Thymus (tissue), 11 donors: ENCODE measurements around the gene ZNF880. TPM values are rescaled to one million over a fixed set of nuclear protein-coding genes. Genes with fewer than 3 reads are reported as not detected.

Experiments used
- DNase-seq, 9 donors: peaks; one replicate each; pipeline ENCODE4 v3.0.0-alpha.2; 2013; ENCODE audit warnings: low spot score in 9 of 9, low read depth in 6 of 9, missing footprints in 1 of 9
- H3K27ac ChIP-seq, 2 donors: one replicate each; pipeline ENCODE4 v1.5.1; 2013; ENCODE audit warnings: control low read depth in 1 of 2, low read depth in 1 of 2, low read length in 1 of 2, mild to moderate bottlenecking in 1 of 2, moderate library complexity in 1 of 2
- H3K27me3 ChIP-seq, 2 donors: one replicate each; pipeline ENCODE4 v1.5.1; 2013; ENCODE audit warnings: low read length in 1 of 2; ENCODE audit not compliant: control insufficient read depth in 2 of 2, insufficient read depth in 1 of 2
- H3K36me3 ChIP-seq, 2 donors: one replicate each; pipeline ENCODE4 v1.5.1; 2013; ENCODE audit warnings: low read length in 1 of 2, mild to moderate bottlenecking in 1 of 2, moderate library complexity in 1 of 2; ENCODE audit not compliant: control insufficient read depth in 2 of 2, insufficient read depth in 2 of 2
- H3K4me1 ChIP-seq, 2 donors: one replicate each; pipeline ENCODE4 v1.5.1; 2013; ENCODE audit warnings: low read length in 2 of 2; ENCODE audit not compliant: control insufficient read depth in 2 of 2, insufficient read depth in 2 of 2
- H3K4me3 ChIP-seq, 2 donors: one replicate each; pipeline ENCODE4 v1.5.1; 2013; ENCODE audit warnings: low read length in 2 of 2, control low read depth in 1 of 2, mild to moderate bottlenecking in 1 of 2
- H3K9me3 ChIP-seq, 2 donors: one replicate each; pipeline ENCODE4 v1.5.1; 2013; ENCODE audit warnings: low read length in 1 of 2, mild to moderate bottlenecking in 1 of 2; ENCODE audit not compliant: control insufficient read depth in 2 of 2, insufficient read depth in 1 of 2
- WGBS: extraction: QIAGEN DNeasy Blood & Tissue Kit; methylation state at CpG from one replicate; pipeline ENCODE4 v1.1.7; 2013; 5-methylcytosine and 5-hydroxymethylcytosine counted together
- polyA plus RNA-seq: library from polyadenylated mRNA; stranded (reverse); fragments of 200-250 nt; gene quantifications from one replicate; pipeline ENCODE4 v1.2.3, GENCODE V29; 2013
- total RNA-seq: library from RNA; stranded (reverse); fragments of 120-200 nt; gene quantifications from one replicate; pipeline ENCODE4 v1.2.4, GENCODE V29; 2013
- donor health status: healthy.

The ZNF880 gene
- total and polyA plus RNA-seq, 2 donors, result 19.0 to 24.3 TPM

DNA sequence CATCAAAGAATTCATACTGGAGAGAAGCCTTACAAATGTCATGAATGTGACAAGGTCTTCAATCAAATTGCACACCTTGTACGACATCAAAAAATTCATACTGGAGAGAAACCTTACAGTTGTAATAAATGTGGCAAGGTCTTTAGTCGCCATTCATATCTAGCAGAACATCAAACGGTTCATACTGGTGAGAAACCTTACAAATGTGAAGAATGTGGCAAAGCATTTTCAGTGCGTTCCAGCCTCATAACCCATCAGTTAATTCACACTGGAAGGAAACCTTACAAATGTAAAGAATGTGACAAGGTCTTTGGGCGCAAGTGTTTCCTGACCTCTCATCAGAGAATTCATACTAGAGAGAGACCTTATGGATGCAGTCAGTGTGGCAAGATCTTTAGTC lies 46.0 kb downstream of the ZNF880 start:
- peaks cover 10 to 28% of the 10 kb centered on the region in 2 donors for H3K9me3 ChIP-seq
- H3K4me1 ChIP-seq, result no peaks in the 10 kb centered on the region
- peaks cover 0 to 12% of the 10 kb centered on the region in 2 donors for H3K36me3 ChIP-seq
- DNase-seq, result no peak
- no peaks in the 10 kb centered on the region for H3K27me3 ChIP-seq
- 98% methylated on average over 5 of the region's 5 CpGs for WGBS
- no peak overlapping the region for H3K4me3 ChIP-seq
- H3K27ac ChIP-seq, result no peak overlapping the region

DNA sequence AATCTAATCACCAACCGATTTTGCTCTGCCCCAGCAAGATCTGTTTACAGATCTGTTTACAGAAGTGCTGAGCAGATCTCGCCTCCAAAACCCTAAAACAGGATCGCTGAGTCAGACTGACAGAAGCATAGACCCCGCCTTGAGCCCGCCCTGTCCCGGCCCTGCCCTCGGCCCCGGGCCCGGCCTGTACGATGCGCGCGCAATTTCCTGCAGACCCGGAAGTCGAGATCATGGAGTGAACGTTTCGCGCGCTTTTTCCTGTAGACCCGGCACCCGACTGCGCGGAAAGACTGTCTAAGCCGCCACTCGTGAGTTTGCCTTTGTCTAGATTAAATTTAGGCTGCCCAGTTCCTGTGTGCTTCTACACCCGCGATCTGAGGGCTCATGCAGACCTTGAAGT lies 59.2 kb downstream of the ZNF880 start, which contains the start of gene ZNF534:
Gene ZNF534, plus strand, starts transcription at position 212 of the 400 bp plus-strand sequence. CDS start 2,327 bp downstream, outside the sequence.
- Histone ChIP-seq H3K4me1 (no peaks in the 10 kb centered on the region), H3K27ac (no peak within 1 kb of the TSS), H3K9me3 (peaks cover 8 to 51% of the 10 kb centered on the region in 2 donors), H3K4me3 (no peak within 1 kb of the TSS), H3K36me3 (no peaks in the 10 kb centered on the region), H3K27me3 (no peaks in the 10 kb centered on the region)
- DNase-seq, result no peak
- WGBS, result 70% methylated on average over 27 of the region's 27 CpGs

Other genes with a start within 250 kb of the ZNF880 start
- 6.6 TPM for gene ZNF616, start 230.0 kb upstream of the ZNF880 start, total RNA-seq
- 5.2 TPM for gene ZNF616, start 230.0 kb upstream of the ZNF880 start, polyA plus RNA-seq
- 13.1 TPM for gene ZNF836, start 198.3 kb upstream of the ZNF880 start, total RNA-seq
- gene ZNF836, start 198.3 kb upstream of the ZNF880 start, polyA plus RNA-seq, result 13.3 TPM
- 92.4 TPM for gene PPP2R1A, start 179.9 kb upstream of the ZNF880 start, total RNA-seq
- 95.2 TPM for gene PPP2R1A, start 179.9 kb upstream of the ZNF880 start, polyA plus RNA-seq
- gene ZNF766, start 100.3 kb upstream of the ZNF880 start, total RNA-seq, result 11.7 TPM
- 11.4 TPM for gene ZNF766, start 100.3 kb upstream of the ZNF880 start, polyA plus RNA-seq
- 11.0 TPM for gene ZNF480, start 72.8 kb upstream of the ZNF880 start, total RNA-seq
- 7.2 TPM for gene ZNF480, start 72.8 kb upstream of the ZNF880 start, polyA plus RNA-seq
- gene ZNF610, start 33.7 kb upstream of the ZNF880 start, total RNA-seq, result 3.4 TPM
- 5.3 TPM for gene ZNF610, start 33.7 kb upstream of the ZNF880 start, polyA plus RNA-seq
- gene ZNF528, start 27.9 kb downstream of the ZNF880 start, total RNA-seq, result 12.8 TPM
- gene ZNF528, start 27.9 kb downstream of the ZNF880 start, polyA plus RNA-seq, result 18.4 TPM
- 0.05 TPM for gene ZNF534, start 59.2 kb downstream of the ZNF880 start, total RNA-seq
- gene ZNF534, start 59.2 kb downstream of the ZNF880 start, polyA plus RNA-seq, result 0.82 TPM
- 1.6 TPM for gene ZNF578, start 83.6 kb downstream of the ZNF880 start, total RNA-seq
- 2.6 TPM for gene ZNF578, start 83.6 kb downstream of the ZNF880 start, polyA plus RNA-seq
- gene ZNF808, start 157.7 kb downstream of the ZNF880 start, total RNA-seq, result 12.1 TPM
- gene ZNF808, start 157.7 kb downstream of the ZNF880 start, polyA plus RNA-seq, result 7.7 TPM
- gene ZNF701, start 200.4 kb downstream of the ZNF880 start, total RNA-seq, result 14.9 TPM
- gene ZNF701, start 200.4 kb downstream of the ZNF880 start, polyA plus RNA-seq, result 17.7 TPM